ENCODE data around the gene SLC6A8. TPM values are rescaled to one million over a fixed set of nuclear protein-coding genes. Genes with fewer than 3 reads are reported as not detected.

SLC6A8 gene
- total and polyA plus RNA-seq, 2 experiments from 2014 or later = 1.8 to 11.7 TPM

- no peak overlapping the region for H3K9ac ChIP-seq
- no peaks in the 10 kb centered on the region for H3K4me1 ChIP-seq (ENCODE audit: insufficient read depth)
- in situ Hi-C loops (cut with MboI) = loop anchor here (25.0 kb wide), 1 partner anchor 706 kb away; no protein-coding TSS in a partner anchor
- no peak for TF ChIP-seq EZH2 (IDR thresholded peaks at IDR 0.05; ENCODE audit: insufficient read depth, poor library complexity, severe bottlenecking)
- TF ChIP-seq EZH2phosphoT487 (IDR thresholded peaks at IDR 0.05; ENCODE audit: insufficient read depth, low read depth) = no peak
- no peaks in the 10 kb centered on the region for H3K9me2 ChIP-seq (ENCODE audit: insufficient read depth)
- H3K79me2 ChIP-seq (ENCODE audit: insufficient read depth) = no peaks in the 10 kb centered on the region
- H3F3A ChIP-seq (ENCODE audit: insufficient read depth) = no peaks in the 10 kb centered on the region
- H4K20me1 ChIP-seq (ENCODE audit: insufficient read depth) = no peaks in the 10 kb centered on the region
- 69 to 85% methylated on average over 7 to 9 of the region's 11 CpGs for WGBS, 2 experiments (ENCODE audit: low coverage in 1 of 2, low lambda C conversion rate in 2 of 2, missing lambda C conversion rate in 2 of 2)
- no peak overlapping the region for H3K4me3 ChIP-seq
- no peaks in the 10 kb centered on the region for H3K9me3 ChIP-seq (ENCODE audit: low read depth)
- no peaks in the 10 kb centered on the region for H3K27me3 ChIP-seq (replicated peaks; ENCODE audit: insufficient read depth)
- no peak overlapping the region for H3K27ac ChIP-seq
- no peak for DNase-seq
- H3K4me2 ChIP-seq (ENCODE audit: unreplicated experiment) = no peak overlapping the region
- no peaks in the 10 kb centered on the region for H3K36me3 ChIP-seq (ENCODE audit: low read depth)
- no peak overlapping the region for H2AFZ ChIP-seq
Measured at GRCh38 chrX:153668423-153669173, 19.1 kb upstream of the SLC6A8 start.

GRCh38 chrX:153669174-153669890 is 18.4 kb upstream of the SLC6A8 start:
- no peak overlapping the region for H3K4me3 ChIP-seq
- no peak overlapping the region for H2AFZ ChIP-seq
- DNase-seq = peak; percentile 41
- H3K9ac ChIP-seq = no peak overlapping the region
- H3K36me3 ChIP-seq (ENCODE audit: low read depth) = no peaks in the 10 kb centered on the region
- no peaks in the 10 kb centered on the region for H3K9me2 ChIP-seq (ENCODE audit: insufficient read depth)
- no peaks in the 10 kb centered on the region for H3K27me3 ChIP-seq (replicated peaks; ENCODE audit: insufficient read depth)
- no peaks in the 10 kb centered on the region for H3F3A ChIP-seq (ENCODE audit: insufficient read depth)
- TF ChIP-seq EZH2 (IDR thresholded peaks at IDR 0.05; ENCODE audit: insufficient read depth, poor library complexity, severe bottlenecking) = no peak
- TF ChIP-seq EZH2phosphoT487 (IDR thresholded peaks at IDR 0.05; ENCODE audit: insufficient read depth, low read depth) = no peak
- no peaks in the 10 kb centered on the region for H3K4me1 ChIP-seq (ENCODE audit: insufficient read depth)
- 31 to 42% methylated on average over 4 to 13 of the region's 17 CpGs for whole genome bisulfite sequencing, 2 experiments (ENCODE audit: low coverage in 1 of 2, low lambda C conversion rate in 2 of 2, missing lambda C conversion rate in 2 of 2)
- H3K27ac ChIP-seq = no peak overlapping the region
- in situ Hi-C loops (cut with MboI) = loop anchor here (25.0 kb wide), 1 partner anchor 707 kb away; no protein-coding TSS in a partner anchor
- no peaks in the 10 kb centered on the region for H4K20me1 ChIP-seq (ENCODE audit: insufficient read depth)
- H3K79me2 ChIP-seq (ENCODE audit: insufficient read depth) = no peaks in the 10 kb centered on the region
- no peak overlapping the region for H3K4me2 ChIP-seq (ENCODE audit: unreplicated experiment)
- no peaks in the 10 kb centered on the region for H3K9me3 ChIP-seq (ENCODE audit: low read depth)

DNA sequence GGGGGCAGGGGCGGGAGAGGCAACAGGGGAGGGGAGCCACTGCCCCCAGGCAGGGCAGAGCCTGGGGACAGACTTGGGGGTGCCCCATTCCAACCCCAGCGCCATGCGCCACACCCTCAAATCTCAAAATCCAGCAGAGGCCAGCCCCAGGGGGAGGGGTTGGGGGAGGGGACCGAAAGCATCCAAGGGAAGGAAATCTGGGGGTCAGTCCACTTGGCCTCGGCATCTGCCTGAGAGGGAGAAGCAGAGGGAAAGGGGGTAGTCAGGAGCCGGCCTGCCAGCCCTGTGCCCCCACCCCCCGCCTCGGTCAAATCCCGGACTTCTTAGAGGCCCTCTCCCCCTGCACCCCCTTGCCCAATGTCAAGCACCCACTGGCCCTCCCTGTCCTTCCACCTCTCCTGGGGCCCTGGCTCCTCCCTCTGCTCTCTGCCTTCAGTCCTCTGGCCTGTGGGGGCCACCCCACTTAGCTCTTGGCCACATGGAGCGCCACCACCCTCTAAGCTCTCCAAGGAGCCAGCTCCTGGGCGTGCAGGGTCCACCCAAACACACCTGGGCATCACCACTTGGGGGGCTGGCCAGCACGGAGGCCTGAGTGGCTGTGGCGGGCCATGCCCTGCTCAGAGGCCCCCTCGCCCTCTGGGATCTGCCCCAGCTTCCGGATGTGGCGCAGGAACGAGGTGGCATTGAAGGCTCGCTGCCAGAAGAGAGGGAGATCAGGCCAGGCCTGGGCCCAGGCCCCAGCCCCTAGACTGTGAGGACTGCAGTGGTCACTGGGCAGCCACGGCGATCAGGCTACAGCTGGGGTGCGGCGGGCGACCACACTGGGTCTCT is 17.6 kb upstream of the SLC6A8 start:
- Histone ChIP-seq H3K9ac (no peak overlapping the region), H3F3A (ENCODE audit: insufficient read depth) (no peaks in the 10 kb centered on the region), H3K4me3 (no peak overlapping the region), H3K27ac (no peak overlapping the region), H2AFZ (no peak overlapping the region), H3K27me3 (replicated peaks; ENCODE audit: insufficient read depth) (no peaks in the 10 kb centered on the region), H3K9me3 (ENCODE audit: low read depth) (no peaks in the 10 kb centered on the region), H3K9me2 (ENCODE audit: insufficient read depth) (no peaks in the 10 kb centered on the region), H3K4me1 (ENCODE audit: insufficient read depth) (no peaks in the 10 kb centered on the region), H3K4me2 (ENCODE audit: unreplicated experiment) (no peak overlapping the region), H3K36me3 (ENCODE audit: low read depth) (no peaks in the 10 kb centered on the region), H4K20me1 (ENCODE audit: insufficient read depth) (no peaks in the 10 kb centered on the region), H3K79me2 (ENCODE audit: insufficient read depth) (no peaks in the 10 kb centered on the region)
- 78% methylated on average over 13 of the region's 23 CpGs; no CpG with 5 or more reads in 1 of the 2 experiments for WGBS, 2 experiments (ENCODE audit: low coverage in 1 of 2, low lambda C conversion rate in 2 of 2, missing lambda C conversion rate in 2 of 2)
- no peak for DNase-seq
- in situ Hi-C loops (cut with MboI) = loop anchor here (10.0 to 25.0 kb wide), 2 partner anchors 115 to 708 kb away; no protein-coding TSS in a partner anchor
- TF ChIP-seq EZH2 (IDR thresholded peaks at IDR 0.05; ENCODE audit: insufficient read depth, poor library complexity, severe bottlenecking) = no peak
- no peak for TF ChIP-seq EZH2phosphoT487 (IDR thresholded peaks at IDR 0.05; ENCODE audit: insufficient read depth, low read depth)
